PC-9 (cell line): ENCODE measurements around the gene TCHP. TPM values are rescaled to one million over a fixed set of nuclear protein-coding genes. Genes with fewer than 3 reads are reported as not detected.

Experiments
- BruUV-seq: library from RNA; stranded (reverse); fragments of 400-500 nt; replicated peaks from 2 replicates; lab custom pipeline; 2021; lab: Mats Ljungman, UMichigan
- CTCF ChIA-PET: fragments of 300-600 bp; sonication (Branson Sonifier 250); formaldehyde crosslinking; loops from one replicate; lab custom pipeline; 2022; ENCODE audit warnings: antibody characterized with exemption; lab: Charles Lee
- POLR2A ChIA-PET: fragments of 300-600 bp; sonication (Branson Sonifier 250); formaldehyde crosslinking; loops from one replicate; lab custom pipeline; 2022; ENCODE audit warnings: antibody characterized with exemption; ENCODE audit not compliant: unreplicated experiment; lab: Charles Lee
- DNase-seq, 2 experiments: peaks; one replicate each; pipeline versions ENCODE4 v3.0.0 to v3.0.0-alpha.2; 2015 to 2022; ENCODE audit warnings: mixed read lengths in 1 of 2
- H2AFZ ChIP-seq: fragments of 200-600 bp; sonication (generic); 2 replicates; pipeline ENCODE4 v1.8.1; 2017; ENCODE audit warnings: antibody characterized with exemption
- H3F3A ChIP-seq: fragments of 200-600 bp; sonication (generic); 2 replicates; pipeline ENCODE4 v1.8.1; 2017; ENCODE audit warnings: antibody characterized with exemption, mild to moderate bottlenecking, low read depth; ENCODE audit not compliant: insufficient read depth
- H3K27ac ChIP-seq: fragments of 200-600 bp; sonication (generic); 2 replicates; pipeline ENCODE4 v1.6.1; 2016; ENCODE audit warnings: mixed run types
- H3K27me3 ChIP-seq: fragments of 200-600 bp; sonication (generic); 2 replicates; pipeline ENCODE4 v1.6.1; 2016; ENCODE audit warnings: low read depth, mixed run types; ENCODE audit not compliant: insufficient read depth
- H3K36me3 ChIP-seq: fragments of 200-600 bp; sonication (generic); 2 replicates; pipeline ENCODE4 v1.6.1; 2016; ENCODE audit warnings: low read depth, mixed run types
- H3K4me1 ChIP-seq: fragments of 200-600 bp; sonication (generic); replicated peaks from 2 replicates; pipeline ENCODE4 v1.6.1; 2016; ENCODE audit warnings: mixed run types; ENCODE audit not compliant: insufficient read depth
- H3K4me2 ChIP-seq: fragments of 200-600 bp; sonication (generic); 2 replicates; pipeline ENCODE4 v1.6.1; 2017; ENCODE audit warnings: mixed run types
- H3K4me3 ChIP-seq: fragments of 200-600 bp; sonication (generic); 2 replicates; pipeline ENCODE4 v1.6.1; 2016; ENCODE audit warnings: mixed run types
- H3K79me2 ChIP-seq: fragments of 200-600 bp; sonication (generic); 2 replicates; pipeline ENCODE4 v1.6.1; 2017; ENCODE audit warnings: low read depth, mixed run types
- H3K9me2 ChIP-seq: fragments of 200-600 bp; sonication (generic); 2 replicates; pipeline ENCODE4 v1.8.1; 2017; ENCODE audit warnings: mild to moderate bottlenecking; ENCODE audit not compliant: insufficient read depth
- H3K9me3 ChIP-seq: fragments of 200-600 bp; sonication (generic); 2 replicates; pipeline ENCODE4 v1.8.1; 2016; ENCODE audit warnings: low read depth; ENCODE audit not compliant: insufficient read depth
- H4K20me1 ChIP-seq: fragments of 200-600 bp; sonication (generic); 2 replicates; pipeline ENCODE4 v1.8.1; 2017; ENCODE audit not compliant: insufficient read depth
- EZH2 ChIP-seq: fragments of 200-600 bp; sonication (generic); IDR thresholded peaks from 2 replicates; pipeline ENCODE4 v1.8.0; 2017; ENCODE audit warnings: antibody characterized with exemption, low read depth
- intact Hi-C: fragments of 100-400 bp; cut with micrococcal nuclease; formaldehyde crosslinking; loops from one replicate; pipeline ENCODE4 v1.10.0; 2022; ENCODE audit not compliant: unreplicated experiment
- total RNA-seq: library from RNA; stranded (reverse); gene quantifications from 2 replicates; pipeline ENCODE4 v1.2.3, GENCODE V29; 2021
- TF ChIP-seq, protein P1 (sequence below): fragments of 200-600 bp; sonication (generic); conservative IDR thresholded peaks from 2 replicates; pipeline ENCODE4 v1.6.1; 2017; ENCODE audit warnings: mixed run types, antibody characterized with exemption, mild to moderate bottlenecking, moderate library complexity

The TCHP gene
- total RNA-seq, 1 experiment from 2014 or later = 17.6 TPM

DNA sequence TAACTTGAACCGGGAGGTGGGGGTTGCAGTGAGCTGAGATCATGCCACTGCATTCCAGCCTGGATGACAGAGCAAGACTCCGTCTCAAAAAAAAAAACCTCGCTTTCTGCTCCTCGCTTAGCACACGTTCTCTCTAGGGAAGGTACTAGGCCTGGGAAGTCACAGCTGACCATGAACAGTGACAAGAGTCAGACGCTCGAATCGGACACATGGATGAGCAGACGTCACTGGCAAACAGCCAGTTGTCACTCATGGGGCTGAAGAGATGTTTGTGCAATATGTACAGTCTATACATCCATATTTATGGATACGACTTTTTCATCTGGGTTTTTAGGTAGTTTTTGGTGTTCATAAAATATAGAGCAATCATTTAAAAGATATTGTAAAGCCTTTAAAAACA lies 19.4 kb downstream of the TCHP start:
- no peaks in the 10 kb centered on the region for H4K20me1 ChIP-seq
- BruUV-seq = no TSS peak
- no peaks in the 10 kb centered on the region for H3K27me3 ChIP-seq
- H3F3A ChIP-seq = 0 out of 2 replicates have a peak, but pooled peaks cover 3% of the 10 kb centered on the region
- POLR2A ChIA-PET = no interaction called here
- H3K27ac ChIP-seq = no peak overlapping the region
- TF ChIP-seq EZH2 = no peak
- TF ChIP-seq, protein P1, sequence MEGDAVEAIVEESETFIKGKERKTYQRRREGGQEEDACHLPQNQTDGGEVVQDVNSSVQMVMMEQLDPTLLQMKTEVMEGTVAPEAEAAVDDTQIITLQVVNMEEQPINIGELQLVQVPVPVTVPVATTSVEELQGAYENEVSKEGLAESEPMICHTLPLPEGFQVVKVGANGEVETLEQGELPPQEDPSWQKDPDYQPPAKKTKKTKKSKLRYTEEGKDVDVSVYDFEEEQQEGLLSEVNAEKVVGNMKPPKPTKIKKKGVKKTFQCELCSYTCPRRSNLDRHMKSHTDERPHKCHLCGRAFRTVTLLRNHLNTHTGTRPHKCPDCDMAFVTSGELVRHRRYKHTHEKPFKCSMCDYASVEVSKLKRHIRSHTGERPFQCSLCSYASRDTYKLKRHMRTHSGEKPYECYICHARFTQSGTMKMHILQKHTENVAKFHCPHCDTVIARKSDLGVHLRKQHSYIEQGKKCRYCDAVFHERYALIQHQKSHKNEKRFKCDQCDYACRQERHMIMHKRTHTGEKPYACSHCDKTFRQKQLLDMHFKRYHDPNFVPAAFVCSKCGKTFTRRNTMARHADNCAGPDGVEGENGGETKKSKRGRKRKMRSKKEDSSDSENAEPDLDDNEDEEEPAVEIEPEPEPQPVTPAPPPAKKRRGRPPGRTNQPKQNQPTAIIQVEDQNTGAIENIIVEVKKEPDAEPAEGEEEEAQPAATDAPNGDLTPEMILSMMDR = no peak
- no peaks in the 10 kb centered on the region; the same call in 1 of the 2 replicates for H3K36me3 ChIP-seq
- no peak for DNase-seq
- no peaks in the 10 kb centered on the region for H3K4me1 ChIP-seq
- H2AFZ ChIP-seq = no peak overlapping the region
- H3K4me2 ChIP-seq = no peak overlapping the region
- CTCF ChIA-PET = no interaction called here
- no peaks in the 10 kb centered on the region for H3K9me3 ChIP-seq
- intact Hi-C loops = no loop called here
- H3K79me2 ChIP-seq = no peaks in the 10 kb centered on the region
- H3K9me2 ChIP-seq = no peaks in the 10 kb centered on the region
- no peak overlapping the region for H3K4me3 ChIP-seq

DNA sequence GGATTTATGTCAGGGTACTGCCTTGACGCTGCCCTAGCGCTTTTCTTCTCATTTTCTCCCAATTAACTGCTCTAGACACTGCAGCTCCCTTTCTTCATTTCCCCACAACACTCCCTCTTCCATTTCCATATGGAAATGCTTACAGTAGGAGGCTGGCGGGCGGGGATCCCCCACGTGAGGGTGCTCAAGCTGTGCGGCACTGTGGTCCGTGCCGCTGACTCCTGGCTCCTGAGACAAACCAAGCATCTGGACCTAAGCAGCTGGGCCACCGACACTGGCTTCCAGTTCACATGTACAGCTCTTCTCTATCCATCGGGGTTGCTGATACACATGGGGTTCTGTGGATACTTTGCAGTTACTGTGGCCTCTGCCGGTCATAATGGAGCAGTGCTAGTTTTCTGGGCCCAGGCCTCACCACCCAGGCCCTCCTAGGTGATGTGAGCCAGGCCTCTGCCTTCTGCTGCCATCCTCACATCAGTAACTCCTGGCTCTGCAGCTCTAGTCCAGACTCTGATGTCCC lies 20.2 kb downstream of the TCHP start:
- no peak overlapping the region for H3K27ac ChIP-seq
- no peaks in the 10 kb centered on the region for H3K9me2 ChIP-seq
- no peaks in the 10 kb centered on the region for H3K79me2 ChIP-seq
- H3K4me1 ChIP-seq = no peaks in the 10 kb centered on the region
- CTCF ChIA-PET = interaction anchor here (0.7 kb wide), 1 partner anchor 889 kb away, joined by 3 read pairs; no protein-coding TSS in a partner anchor
- H2AFZ ChIP-seq = no peak overlapping the region
- POLR2A ChIA-PET = no interaction called here
- intact Hi-C loops = no loop called here
- no peaks in the 10 kb centered on the region for H3K9me3 ChIP-seq
- BruUV-seq = no TSS peak
- H3K4me3 ChIP-seq = no peak overlapping the region
- H4K20me1 ChIP-seq = no peaks in the 10 kb centered on the region
- H3K27me3 ChIP-seq = no peaks in the 10 kb centered on the region
- TF ChIP-seq EZH2 = no peak
- TF ChIP-seq, protein P1 = no peak
- 0 out of 2 replicates have a peak, but pooled peaks cover 3% of the 10 kb centered on the region for H3F3A ChIP-seq
- DNase-seq = no peak
- no peaks in the 10 kb centered on the region; the same call in 1 of the 2 replicates for H3K36me3 ChIP-seq
- no peak overlapping the region for H3K4me2 ChIP-seq

DNA sequence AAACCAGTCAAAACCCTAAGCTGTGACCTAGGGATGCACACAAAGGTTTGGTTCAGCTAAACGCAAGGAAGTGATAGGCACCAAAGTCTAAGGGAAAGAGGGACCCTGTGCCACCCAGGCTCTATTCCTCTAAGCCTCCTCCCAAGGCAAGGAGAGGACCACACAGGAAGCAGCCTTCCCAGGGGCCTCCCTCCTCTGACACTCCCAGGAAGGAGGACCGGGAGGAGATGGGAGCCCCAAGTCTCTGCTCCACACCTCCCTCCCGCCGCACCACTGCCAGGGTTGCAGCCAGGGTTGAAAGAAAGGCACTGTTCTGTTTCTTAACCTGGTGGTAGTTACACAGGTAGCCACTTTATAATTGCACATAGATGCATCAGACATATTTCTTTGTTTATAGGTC lies 21.9 kb downstream of the TCHP start:
- TF ChIP-seq, protein P1 = no peak
- no peak for TF ChIP-seq EZH2
- ChIA-PET CTCF (no interaction called here), POLR2A (no interaction called here)
- no TSS peak for BruUV-seq
- 0 out of 2 replicates have a peak, but pooled peaks cover 3% of the 10 kb centered on the region for H3F3A ChIP-seq
- no peaks in the 10 kb centered on the region; the same call in 1 of the 2 replicates for H3K36me3 ChIP-seq
- no peak overlapping the region for H2AFZ ChIP-seq
- no peaks in the 10 kb centered on the region for H3K27me3 ChIP-seq
- H3K9me2 ChIP-seq = no peaks in the 10 kb centered on the region
- no peaks in the 10 kb centered on the region for H3K79me2 ChIP-seq
- no peak overlapping the region for H3K27ac ChIP-seq
- no peak overlapping the region for H3K4me2 ChIP-seq
- intact Hi-C loops = no loop called here
- DNase-seq = no peak
- no peak overlapping the region for H3K4me3 ChIP-seq
- no peaks in the 10 kb centered on the region for H3K9me3 ChIP-seq
- H3K4me1 ChIP-seq = no peaks in the 10 kb centered on the region
- H4K20me1 ChIP-seq = no peaks in the 10 kb centered on the region
